Aorta (tissue), 5 donors: ENCODE data around the gene IGSF9B. TPM values are rescaled to one million over a fixed set of nuclear protein-coding genes. Genes with fewer than 3 reads are reported as not detected.

Experiments
- ATAC-seq: fragments of 200-7000 bp; cut with Tn5 transposase; one replicate; pipeline ENCODE4 v1.9.1; 2022; ENCODE audit warnings: moderate library complexity; ENCODE audit not compliant: low FRiP score
- DNase-seq, 2 donors: peaks; one replicate each; pipeline ENCODE4 v3.0.0-alpha.2; 2020
- H3K27ac ChIP-seq, 2 donors: one replicate each; pipeline ENCODE4 v1.5.1; 2013; ENCODE audit warnings: low read length in 2 of 2, mild to moderate bottlenecking in 2 of 2, moderate library complexity in 2 of 2, control low read depth in 1 of 2, inconsistent platforms in 1 of 2, low read depth in 1 of 2
- H3K27me3 ChIP-seq, 2 donors: one replicate each; pipeline ENCODE4 v1.6.1; 2013; ENCODE audit warnings: control low read depth in 1 of 2, low read length in 1 of 2, mild to moderate bottlenecking in 1 of 2, moderate library complexity in 1 of 2; ENCODE audit not compliant: insufficient read depth in 2 of 2, control insufficient read depth in 1 of 2
- H3K36me3 ChIP-seq, 2 donors: one replicate each; pipeline ENCODE4 v1.6.1; 2013; ENCODE audit warnings: control low read depth in 1 of 2, low read length in 1 of 2, mild to moderate bottlenecking in 1 of 2; ENCODE audit not compliant: insufficient read depth in 2 of 2, control insufficient read depth in 1 of 2
- H3K4me1 ChIP-seq, 2 donors: one replicate each; pipeline ENCODE4 v1.6.1; 2013; ENCODE audit warnings: low read length in 2 of 2, control low read depth in 1 of 2, mild to moderate bottlenecking in 1 of 2, moderate library complexity in 1 of 2; ENCODE audit not compliant: insufficient read depth in 2 of 2, control insufficient read depth in 1 of 2
- H3K4me3 ChIP-seq, 2 donors: one replicate each; pipeline ENCODE4 v1.5.1; 2013; ENCODE audit warnings: low read length in 2 of 2, control low read depth in 1 of 2, mild to moderate bottlenecking in 1 of 2
- H3K9me3 ChIP-seq: one replicate; pipeline ENCODE4 v1.6.1; 2013; ENCODE audit warnings: mild to moderate bottlenecking, low read length; ENCODE audit not compliant: control insufficient read depth
- WGBS, 2 donors: extraction: QIAGEN DNeasy Blood & Tissue Kit; methylation state at CpG; one replicate each; pipeline ENCODE4 v1.1.7; 2013; 5-methylcytosine and 5-hydroxymethylcytosine counted together
- intact Hi-C, 2 donors: fragments of 100-400 bp; cut with DNase I; formaldehyde crosslinking; loops; one replicate each; pipeline versions ENCODE4 v1.14.2 to v1.15.0; 2022
- polyA plus RNA-seq, 2 donors: library from polyadenylated mRNA; stranded (reverse); fragments of 200-250 nt; gene quantifications; one replicate each; pipeline ENCODE4 v1.2.3, GENCODE V29; 2013
- total RNA-seq, 2 donors: library from RNA; stranded (reverse); fragmentation: NEBNext Ultra II Directional; extraction: Animal tissue kit (Norgen Biotek cat#: 25700); gene quantifications; one replicate each; pipeline ENCODE4 v1.2.1, GENCODE V29; 2021
- donor health status: healthy with polysubstance abuse.
- donor health status: Bipolar disorder and iron deficiency.
- donor health status: DM: no; HTN: no; CAD: no.
- donor health status: DM: no; HTN: no; CAD: no.
- donor health status: DM: yes; HTN: yes; CAD: no.

The IGSF9B gene
- total and polyA plus RNA-seq, 4 donors: 6.5 to 93.9 (median 44.7) TPM

GRCh38 chr11:133903875-133904817 lies 52.6 kb downstream of the IGSF9B start:
- intact Hi-C loops: no loop called here
- 88% methylated on average over 8 of the region's 8 CpGs for WGBS, 2 donors

DNA sequence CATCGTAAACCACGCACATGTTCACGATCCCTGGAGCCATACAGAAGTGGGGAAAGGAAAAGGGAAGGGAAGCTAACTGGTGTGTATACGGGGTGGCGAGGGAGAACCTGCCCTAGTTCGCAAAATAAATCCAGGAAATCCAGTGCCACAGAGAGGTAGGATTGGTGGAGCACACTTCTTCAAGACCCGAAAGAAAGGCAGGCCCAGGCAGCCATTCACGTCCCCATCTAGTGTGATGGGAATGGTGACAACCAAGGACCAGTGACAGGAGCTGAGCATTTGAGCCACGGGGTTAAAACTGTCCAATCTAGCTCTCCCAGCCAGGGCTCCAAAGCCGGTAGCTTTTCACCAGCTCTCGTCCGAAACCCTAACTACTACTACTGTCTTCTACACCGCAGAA lies 53.7 kb downstream of the IGSF9B start:
- DNase-seq (peak; percentile 14 to 55), ATAC-seq (no peak)
- H3K4me3 ChIP-seq: no peak overlapping the region
- H3K27ac ChIP-seq: no peak overlapping the region
- H3K4me1 ChIP-seq: no peaks in the 10 kb centered on the region
- H3K36me3 ChIP-seq: peaks cover 0 to 2% of the 10 kb centered on the region in 2 donors
- 91 to 93% methylated on average over 13 of the region's 13 CpGs for WGBS, 2 donors
- no peaks in the 10 kb centered on the region for H3K27me3 ChIP-seq
- H3K9me3 ChIP-seq: no peaks in the 10 kb centered on the region
- intact Hi-C loops: no loop called here

More at GRCh38 chr11:133903875-133904817, 52.6 kb downstream of the IGSF9B start:
- Histone ChIP-seq H3K27me3 (no peaks in the 10 kb centered on the region), H3K36me3 (peaks cover 0 to 6% of the 10 kb centered on the region in 2 donors), H3K4me3 (no peak overlapping the region), H3K27ac (no peak overlapping the region), H3K4me1 (no peaks in the 10 kb centered on the region), H3K9me3 (no peaks in the 10 kb centered on the region)
- ATAC-seq (no peak), DNase-seq (peak; percentile 4 to 31)

DNA sequence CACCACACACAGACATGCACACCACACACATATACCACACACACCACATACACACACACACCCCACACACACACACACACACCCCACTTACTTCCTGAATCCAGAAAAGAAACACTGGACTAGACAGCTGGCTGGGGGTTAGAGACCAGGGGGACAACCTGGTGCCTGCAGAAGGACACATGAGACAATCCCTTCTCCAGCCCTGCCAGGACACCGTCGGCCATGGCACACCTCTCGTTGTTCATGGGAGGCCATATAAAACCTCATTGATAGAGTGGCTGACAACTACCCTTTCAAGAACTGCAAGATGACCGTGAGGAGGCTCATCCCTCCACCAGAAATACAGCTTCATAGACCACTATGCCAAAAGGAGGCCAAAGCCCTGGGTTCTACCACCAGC lies 54.3 kb downstream of the IGSF9B start:
- H3K4me1 ChIP-seq: no peaks in the 10 kb centered on the region
- H3K4me3 ChIP-seq: no peak overlapping the region
- DNase-seq (peak in 1 of 2 donors; percentile 32), ATAC-seq (no peak)
- peaks cover 0 to 2% of the 10 kb centered on the region in 2 donors for H3K36me3 ChIP-seq
- H3K9me3 ChIP-seq: no peaks in the 10 kb centered on the region
- no peak overlapping the region for H3K27ac ChIP-seq
- intact Hi-C loops: no loop called here
- WGBS, 2 donors: 90 to 96% methylated on average over 4 of the region's 4 CpGs
- no peaks in the 10 kb centered on the region for H3K27me3 ChIP-seq

GRCh38 chr11:133901999-133902398 lies 54.8 kb downstream of the IGSF9B start:
- 94 to 95% methylated on average over 3 of the region's 3 CpGs for WGBS, 2 donors
- ATAC-seq: no peak
- H3K4me1 ChIP-seq: no peaks in the 10 kb centered on the region
- no peak for DNase-seq
- intact Hi-C loops: no loop called here
- H3K9me3 ChIP-seq: no peaks in the 10 kb centered on the region
- H3K36me3 ChIP-seq: peaks cover 0 to 2% of the 10 kb centered on the region in 2 donors
- H3K4me3 ChIP-seq: no peak overlapping the region
- H3K27me3 ChIP-seq: no peaks in the 10 kb centered on the region
- H3K27ac ChIP-seq: no peak overlapping the region

- no peak overlapping the region for H3K27ac ChIP-seq
- DNase-seq: peak in 1 of 2 donors; percentile 59
- no peaks in the 10 kb centered on the region for H3K9me3 ChIP-seq
- no peaks in the 10 kb centered on the region for H3K4me1 ChIP-seq
- WGBS, 2 donors: 87 to 88% methylated on average over 7 of the region's 7 CpGs
- H3K27me3 ChIP-seq: no peaks in the 10 kb centered on the region
- no peak for ATAC-seq
- no peak overlapping the region for H3K4me3 ChIP-seq
- intact Hi-C loops: no loop called here
- H3K36me3 ChIP-seq: peaks cover 0 to 2% of the 10 kb centered on the region in 2 donors
Observed at GRCh38 chr11:133901316-133901715, 55.5 kb downstream of the IGSF9B start.

- 83 to 86% methylated on average over 9 of the region's 9 CpGs for WGBS, 2 donors
- Histone ChIP-seq H3K27ac (no peak overlapping the region), H3K4me1 (no peaks in the 10 kb centered on the region), H3K27me3 (no peaks in the 10 kb centered on the region), H3K4me3 (no peak overlapping the region), H3K36me3 (peaks cover 0 to 2% of the 10 kb centered on the region in 2 donors), H3K9me3 (no peaks in the 10 kb centered on the region)
- intact Hi-C loops: no loop called here
- DNase-seq: no peak
- no peak for ATAC-seq
Observed at GRCh38 chr11:133900176-133901105, 56.3 kb downstream of the IGSF9B start.

DNA sequence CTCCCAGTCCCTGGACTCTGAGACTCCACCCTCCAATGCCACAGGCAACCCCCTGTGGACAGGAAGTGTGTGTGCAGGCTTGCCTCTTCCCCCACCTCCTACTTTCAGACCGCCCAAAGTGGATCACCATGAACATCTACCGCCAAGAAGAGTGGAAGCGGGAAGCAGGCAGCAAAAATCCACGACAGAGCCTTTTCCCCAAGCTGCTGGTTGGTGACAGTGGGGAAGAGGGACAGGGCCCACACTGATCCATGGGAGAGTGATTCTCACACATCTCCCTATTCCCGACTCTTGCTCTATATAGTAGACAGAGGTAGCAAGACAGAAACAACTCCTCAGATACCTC lies 58.0 kb downstream of the IGSF9B start:
- ATAC-seq: no peak
- H3K4me1 ChIP-seq: no peaks in the 10 kb centered on the region
- no peak for DNase-seq

DNA sequence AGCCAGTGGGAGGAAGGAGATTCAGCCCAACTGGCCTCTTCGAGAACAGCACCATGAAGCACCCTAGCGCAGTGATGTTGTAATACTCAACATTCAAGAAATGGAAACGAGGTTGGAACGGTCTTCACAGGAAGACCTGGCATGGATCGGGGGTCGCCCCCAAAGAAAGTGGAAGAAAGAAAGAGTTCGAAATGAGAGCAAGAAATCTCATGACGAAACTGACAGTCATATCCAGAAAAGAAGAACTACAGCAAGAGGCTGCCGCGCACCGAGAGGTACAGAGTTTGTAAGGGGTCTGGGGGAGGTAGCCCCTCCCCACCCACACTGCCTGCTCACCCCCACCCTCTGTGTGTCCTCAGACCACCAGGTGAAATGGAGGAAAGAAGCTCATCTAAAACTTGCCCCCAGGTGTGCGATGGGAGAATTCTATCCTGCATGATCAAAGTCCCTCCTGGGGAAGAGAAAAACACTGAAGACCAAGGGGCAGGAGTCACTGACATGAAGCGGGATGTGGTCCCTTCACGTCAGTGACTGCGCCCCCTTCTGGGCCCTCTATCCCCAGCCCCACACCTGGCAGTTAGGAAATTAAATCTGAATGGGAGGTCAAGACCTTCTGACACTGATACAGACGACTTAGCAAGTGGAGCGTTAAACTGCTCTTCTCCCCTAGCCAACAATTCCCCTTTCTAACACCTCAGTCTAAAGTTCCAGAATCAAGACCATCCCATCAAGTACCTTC lies 58.6 kb downstream of the IGSF9B start:
- Histone ChIP-seq H3K4me1 (no peaks in the 10 kb centered on the region), H3K4me3 (no peak overlapping the region), H3K27me3 (no peaks in the 10 kb centered on the region), H3K9me3 (no peaks in the 10 kb centered on the region), H3K27ac (no peak overlapping the region), H3K36me3 (peaks cover 0 to 2% of the 10 kb centered on the region in 2 donors)
- WGBS, 2 donors: 76 to 77% methylated on average over 17 of the region's 17 CpGs
- ATAC-seq (no peak), DNase-seq (no peak)
- intact Hi-C loops: no loop called here

More for the DNA sequence above, 58.0 kb downstream of the IGSF9B start:
- 87 to 90% methylated on average over 5 of the region's 5 CpGs for WGBS, 2 donors
- Histone ChIP-seq H3K4me3 (no peak overlapping the region), H3K36me3 (peaks cover 0 to 2% of the 10 kb centered on the region in 2 donors), H3K9me3 (no peaks in the 10 kb centered on the region), H3K27me3 (no peaks in the 10 kb centered on the region), H3K27ac (no peak overlapping the region)
- intact Hi-C loops: no loop called here
